Measurements from ENCODE around the gene INPP5A.

INPP5A gene

GRCh38 chr10:132558516-132559413 lies 21.2 kb downstream of the INPP5A start:
- no peak overlapping the region for H3K4me3 ChIP-seq (ENCODE audit: low read depth, low read length)
- no peaks in the 10 kb centered on the region for H3K27me3 ChIP-seq (ENCODE audit: insufficient read depth, low read depth, severe bottlenecking)
- H3K9me3 ChIP-seq (ENCODE audit: severe bottlenecking): peaks cover 2% of the 10 kb centered on the region
- no peak for TF ChIP-seq CTCF (IDR thresholded peaks at IDR 0.05; ENCODE audit: low read depth, low read length)
- H3K36me3 ChIP-seq: no peaks in the 10 kb centered on the region
- H3K27ac ChIP-seq: no peak overlapping the region
- no peak for DNase-seq

DNA sequence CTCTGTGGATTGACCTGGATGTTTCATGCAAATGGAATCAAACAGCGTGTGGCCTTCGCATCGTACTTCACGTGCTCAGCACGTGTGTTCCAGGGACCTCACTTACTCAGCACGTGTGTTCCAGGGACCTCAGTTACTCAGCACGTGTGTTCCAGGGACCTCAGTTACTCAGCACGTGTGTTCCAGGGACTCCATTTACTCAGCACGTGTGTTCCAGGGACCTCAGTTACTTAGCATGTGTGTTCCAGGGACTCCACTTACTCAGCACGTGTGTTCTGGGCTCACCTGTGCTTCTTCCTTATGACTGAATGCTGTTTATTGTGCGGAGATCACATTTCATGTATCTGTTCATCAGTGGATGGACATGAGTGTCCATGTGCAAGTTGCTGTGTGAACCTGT lies 22.0 kb downstream of the INPP5A start:
- DNase-seq: no peak
- Histone ChIP-seq H3K4me3 (ENCODE audit: low read depth, low read length) (no peak overlapping the region), H3K27me3 (ENCODE audit: insufficient read depth, low read depth, severe bottlenecking) (no peaks in the 10 kb centered on the region), H3K27ac (no peak overlapping the region), H3K9me3 (ENCODE audit: severe bottlenecking) (peaks cover 2% of the 10 kb centered on the region), H3K36me3 (no peaks in the 10 kb centered on the region)
- TF ChIP-seq CTCF (IDR thresholded peaks at IDR 0.05; ENCODE audit: low read depth, low read length): no peak

- no peak for DNase-seq
- no peak for TF ChIP-seq CTCF (IDR thresholded peaks at IDR 0.05; ENCODE audit: low read depth, low read length)
- H3K27ac ChIP-seq: no peak overlapping the region
- H3K36me3 ChIP-seq: no peaks in the 10 kb centered on the region
- no peaks in the 10 kb centered on the region for H3K27me3 ChIP-seq (ENCODE audit: insufficient read depth, low read depth, severe bottlenecking)
- peaks cover 2% of the 10 kb centered on the region for H3K9me3 ChIP-seq (ENCODE audit: severe bottlenecking)
- no peak overlapping the region for H3K4me3 ChIP-seq (ENCODE audit: low read depth, low read length)
These were observed 22.7 kb downstream of the INPP5A start for GRCh38 chr10:132560241-132560731.

- no peaks in the 10 kb centered on the region for H3K36me3 ChIP-seq
- H3K4me3 ChIP-seq (ENCODE audit: low read depth, low read length): no peak overlapping the region
- peaks cover 2% of the 10 kb centered on the region for H3K9me3 ChIP-seq (ENCODE audit: severe bottlenecking)
- TF ChIP-seq CTCF (IDR thresholded peaks at IDR 0.05; ENCODE audit: low read depth, low read length): no peak
- DNase-seq: no peak
- H3K27me3 ChIP-seq (ENCODE audit: insufficient read depth, low read depth, severe bottlenecking): no peaks in the 10 kb centered on the region
- no peak overlapping the region for H3K27ac ChIP-seq
These were observed 24.8 kb downstream of the INPP5A start for GRCh38 chr10:132562177-132562915.

GRCh38 chr10:132562916-132563456 lies 25.4 kb downstream of the INPP5A start:
- no peak for DNase-seq
- Histone ChIP-seq H3K27ac (no peak overlapping the region), H3K9me3 (ENCODE audit: severe bottlenecking) (peaks cover 2% of the 10 kb centered on the region), H3K36me3 (no peaks in the 10 kb centered on the region), H3K27me3 (ENCODE audit: insufficient read depth, low read depth, severe bottlenecking) (no peaks in the 10 kb centered on the region), H3K4me3 (ENCODE audit: low read depth, low read length) (no peak overlapping the region)
- no peak for TF ChIP-seq CTCF (IDR thresholded peaks at IDR 0.05; ENCODE audit: low read depth, low read length)

All from WERI-Rb-1 (cell line).